Activated CD4-positive, alpha-beta memory T cell treated with anti-CD3 and anti-CD28 coated beads, Interleukin-2, amount 10 ng/mL, durations not matched to agents 7 days and 5 days (primary cell): ENCODE data around the gene GATAD2A. TPM values are rescaled to one million over a fixed set of nuclear protein-coding genes. Genes with fewer than 3 reads are reported as not detected.
"Not testable (repeated sequence)": the region's sequence is repeated elsewhere in the genome, so short reads cannot be mapped to it uniquely, and the experiment has no call there.

Experiments used
- CTCF ChIA-PET: fragments of 350-600 bp; sonication (Branson Sonifier 250); formaldehyde crosslinking; loops from one replicate; lab custom pipeline; 2021; ENCODE audit warnings: antibody characterized with exemption, inconsistent platforms; lab: Charles Lee
- POLR2A ChIA-PET: fragments of 350-600 bp; sonication (Branson Sonifier 250); formaldehyde crosslinking; loops from one replicate; lab custom pipeline; 2021; ENCODE audit warnings: antibody characterized with exemption; lab: Charles Lee
- DNase-seq: peaks from one replicate; pipeline ENCODE4 v3.0.0-alpha.2; 2020
- H3K27ac Mint-ChIP-seq: one replicate; pipeline ENCODE4 v1.8.0; 2021; ENCODE audit warnings: mild to moderate bottlenecking, mixed read lengths
- H3K27me3 Mint-ChIP-seq: one replicate; pipeline ENCODE4 v1.8.0; 2021; ENCODE audit warnings: mixed read lengths
- H3K36me3 Mint-ChIP-seq: one replicate; pipeline ENCODE4 v1.8.0; 2021; ENCODE audit warnings: low read depth, mixed read lengths
- H3K4me1 Mint-ChIP-seq: one replicate; pipeline ENCODE4 v1.8.0; 2021; ENCODE audit warnings: mixed read lengths
- H3K4me3 Mint-ChIP-seq: one replicate; pipeline ENCODE4 v1.8.0; 2021; ENCODE audit warnings: mild to moderate bottlenecking, mixed read lengths
- H3K9me3 Mint-ChIP-seq: one replicate; pipeline ENCODE4 v1.8.0; 2021; ENCODE audit warnings: mixed read lengths
- total RNA-seq, 2 experiments: library from RNA; stranded (reverse); gene quantifications; one replicate each; pipeline ENCODE4 v1.2.3, GENCODE V29; 2021

Gene GATAD2A
- total RNA-seq, 2 experiments from 2014 or later, result 109 to 113 TPM

DNA sequence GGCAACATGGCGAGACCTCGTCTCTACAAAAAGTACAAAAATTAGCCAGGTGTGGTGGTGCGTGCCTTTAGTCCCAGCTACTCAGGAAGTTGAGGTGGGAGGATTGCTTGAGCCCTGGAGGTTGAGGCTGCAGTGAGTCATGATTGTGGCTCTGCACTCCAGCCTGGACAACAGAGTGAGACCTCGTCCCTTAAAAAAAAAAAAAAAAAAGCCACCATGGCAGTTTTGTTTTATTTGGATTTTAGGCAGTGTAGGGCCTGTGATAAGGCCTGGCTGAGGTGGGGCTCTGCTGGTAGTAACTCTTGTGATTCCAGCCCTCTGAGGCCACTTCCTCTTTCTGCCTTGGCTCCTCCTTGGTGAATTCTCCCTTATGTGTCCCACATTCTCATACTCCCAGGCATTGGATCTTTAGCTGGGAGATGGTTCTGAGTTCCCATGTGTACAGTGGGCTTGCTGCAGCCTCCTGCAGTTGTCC, 39.2 kb downstream of the GATAD2A start:
- peak; percentile 62 for DNase-seq
- ChIA-PET CTCF (interaction anchor here (0.7 to 2.9 kb wide), 4 partner anchors 15 to 328 kb away, joined by 3 to 10 read pairs (median 8); no protein-coding TSS in a partner anchor), POLR2A (interaction anchor here (0.7 to 8.5 kb wide), 4 partner anchors 15 to 71 kb away, joined by 3 to 64 read pairs (median 4); partner anchors contain the start of genes NDUFA13 and TSSK6)
- H3K27ac Mint-ChIP-seq, result peak overlapping the region; percentile 89
- H3K36me3 Mint-ChIP-seq, result peaks cover 42% of the 10 kb centered on the region
- peak overlapping the region; percentile 40 for H3K4me3 Mint-ChIP-seq
- H3K4me1 Mint-ChIP-seq, result peaks cover 65% of the 10 kb centered on the region
- H3K9me3 Mint-ChIP-seq, result peaks cover 7% of the 10 kb centered on the region
- H3K27me3 Mint-ChIP-seq, result no peaks in the 10 kb centered on the region

DNA sequence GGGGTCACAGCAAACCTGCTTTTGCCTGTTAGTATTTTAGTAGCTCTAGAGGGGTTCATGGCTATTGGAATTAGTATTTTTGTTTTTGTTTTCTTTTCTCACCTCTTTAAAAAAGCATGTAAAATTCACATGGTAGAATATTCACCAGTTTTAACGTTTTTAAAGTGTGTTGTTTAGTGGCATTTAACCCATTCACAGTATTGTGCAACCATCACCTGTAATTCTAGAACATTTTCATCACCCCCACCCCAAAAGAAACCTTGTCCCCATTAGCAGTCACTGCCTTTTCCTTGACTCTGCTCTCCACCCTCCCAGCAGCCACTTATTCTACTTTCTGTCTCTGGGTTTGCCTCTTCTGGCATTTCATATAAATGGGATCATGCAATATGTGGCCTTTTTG, 39.8 kb downstream of the GATAD2A start:
- H3K27me3 Mint-ChIP-seq, result no peaks in the 10 kb centered on the region
- peaks cover 7% of the 10 kb centered on the region for H3K9me3 Mint-ChIP-seq
- H3K4me1 Mint-ChIP-seq, result peaks cover 66% of the 10 kb centered on the region
- peak overlapping the region; percentile 89 for H3K27ac Mint-ChIP-seq
- POLR2A ChIA-PET, result interaction anchor here (0.7 to 8.5 kb wide), 5 partner anchors 15 to 70 kb away, joined by 3 to 64 read pairs (median 3); partner anchors contain the start of genes NDUFA13 and TSSK6
- CTCF ChIA-PET, result no interaction called here
- peak overlapping the region; percentile 40 for H3K4me3 Mint-ChIP-seq
- peaks cover 39% of the 10 kb centered on the region for H3K36me3 Mint-ChIP-seq
- no peak for DNase-seq

DNA sequence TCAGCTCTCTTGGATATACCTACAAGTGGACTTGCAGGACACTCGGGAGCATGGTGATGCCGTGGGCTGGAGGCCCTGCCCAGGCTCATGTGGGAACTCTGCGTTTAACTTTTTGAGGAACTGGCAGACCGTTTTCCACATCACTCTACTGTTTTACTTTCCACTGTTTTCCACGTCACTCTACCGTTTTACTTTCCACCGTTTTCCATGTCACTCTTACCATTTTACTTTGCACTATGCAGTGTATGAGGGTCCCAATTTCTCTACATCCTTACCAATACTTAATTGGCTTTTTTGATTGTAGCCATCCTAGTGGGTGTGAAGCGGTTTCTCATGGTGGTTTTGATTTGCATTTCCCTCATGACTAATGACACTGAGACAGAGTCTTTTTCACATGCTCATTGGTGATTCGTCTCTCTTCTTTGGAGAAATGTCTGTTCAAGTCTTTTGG, 40.5 kb downstream of the GATAD2A start:
- peak overlapping the region; percentile 89 for H3K27ac Mint-ChIP-seq
- CTCF ChIA-PET, result no interaction called here
- H3K9me3 Mint-ChIP-seq, result peaks cover 7% of the 10 kb centered on the region
- peak overlapping the region; percentile 65 for H3K4me3 Mint-ChIP-seq
- no peaks in the 10 kb centered on the region for H3K27me3 Mint-ChIP-seq
- peaks cover 36% of the 10 kb centered on the region for H3K36me3 Mint-ChIP-seq
- peak; percentile 32 for DNase-seq
- POLR2A ChIA-PET, result interaction anchor here (1.1 to 8.5 kb wide), 3 partner anchors 14 to 57 kb away, joined by 3 to 64 read pairs (median 3); no protein-coding TSS in a partner anchor
- H3K4me1 Mint-ChIP-seq, result peaks cover 68% of the 10 kb centered on the region

DNA sequence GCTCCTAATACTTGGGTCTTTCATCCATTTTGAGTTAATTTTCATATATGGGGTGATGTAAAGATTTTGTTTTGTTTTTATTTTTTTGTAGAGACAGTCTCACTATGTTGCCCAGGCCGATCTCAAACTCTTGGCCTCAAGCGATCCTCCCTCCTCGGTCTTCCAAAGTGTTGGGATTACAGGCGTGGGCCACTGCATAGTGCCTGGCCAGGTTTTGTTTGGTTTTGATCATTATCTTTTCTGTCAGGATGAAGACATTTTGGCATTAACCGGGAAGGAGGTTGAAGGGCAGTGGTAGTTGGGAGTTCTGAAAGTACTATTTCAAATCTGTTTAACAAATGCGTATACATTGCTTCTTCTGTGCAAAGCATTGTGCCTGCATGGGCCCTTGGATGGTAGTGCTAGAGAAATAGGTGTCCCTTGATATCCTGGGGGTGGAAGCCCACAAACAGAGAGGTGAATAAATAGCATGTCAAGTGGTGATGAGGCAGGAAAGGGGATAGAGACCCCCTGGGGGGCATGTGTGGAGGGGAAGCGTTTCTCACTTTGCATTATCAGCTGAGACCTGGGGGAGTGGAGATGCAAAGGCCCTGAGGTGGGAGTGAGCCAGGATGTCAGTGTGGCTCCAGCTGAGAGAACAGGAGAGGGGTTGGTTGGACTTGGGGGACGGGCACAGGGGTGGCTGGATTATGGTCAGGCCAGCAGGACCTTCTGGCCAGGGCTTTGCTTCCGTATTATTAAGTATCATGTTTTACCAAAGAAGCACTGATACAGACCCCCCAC, 41.4 kb downstream of the GATAD2A start:
- Mint-ChIP-seq H3K9me3 (peaks cover 7% of the 10 kb centered on the region), H3K4me3 (no peak overlapping the region), H3K36me3 (peaks cover 33% of the 10 kb centered on the region), H3K4me1 (peaks cover 76% of the 10 kb centered on the region), H3K27me3 (no peaks in the 10 kb centered on the region), H3K27ac (peak overlapping the region; percentile 89)
- no peak for DNase-seq
- ChIA-PET CTCF (interaction anchor here (0.8 to 1.2 kb wide), 2 partner anchors 12 to 53 kb away, joined by 3 to 5 read pairs; no protein-coding TSS in a partner anchor), POLR2A (interaction anchor here (1.0 to 8.5 kb wide), 3 partner anchors 13 to 29 kb away, joined by 3 to 64 read pairs (median 4); no protein-coding TSS in a partner anchor)

DNA sequence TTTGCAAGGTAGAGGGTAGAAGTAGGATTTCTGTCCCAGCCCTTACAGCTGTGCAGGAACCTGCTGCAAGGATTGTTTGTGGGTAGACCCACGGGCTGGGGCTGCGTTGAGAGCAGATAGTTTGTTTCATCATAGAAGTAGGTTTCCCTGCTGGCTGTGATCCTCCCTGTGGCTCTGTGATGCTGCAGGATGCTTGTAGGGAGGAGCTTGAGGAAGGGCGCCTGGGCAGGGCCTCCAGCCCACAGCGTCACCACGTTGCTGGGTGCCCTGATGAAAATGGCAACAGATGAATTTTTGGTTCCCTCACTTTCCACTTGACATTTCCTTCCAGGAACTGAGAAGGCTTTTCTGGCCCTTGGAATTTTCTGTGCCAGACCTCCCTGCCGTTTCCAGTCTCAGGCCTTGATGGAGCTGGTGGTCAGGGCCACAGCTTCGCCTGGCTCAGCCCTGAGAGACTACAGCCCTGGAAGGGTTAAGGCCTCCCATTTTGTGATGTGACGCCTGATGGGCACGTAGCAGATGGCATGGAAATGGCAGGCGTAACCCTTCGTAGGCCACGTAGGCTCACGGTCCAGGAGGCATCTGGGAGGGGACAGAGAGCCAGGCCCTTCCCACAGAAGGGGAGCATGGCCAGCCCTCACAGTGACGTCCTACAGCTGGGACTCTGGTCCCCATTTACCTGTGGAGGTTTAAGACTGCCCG, 42.2 kb downstream of the GATAD2A start:
- no peaks in the 10 kb centered on the region for H3K27me3 Mint-ChIP-seq
- POLR2A ChIA-PET, result interaction anchor here (1.0 to 8.5 kb wide), 2 partner anchors 12 to 28 kb away, joined by 4 to 64 read pairs; no protein-coding TSS in a partner anchor
- peak overlapping the region; percentile 73 for H3K27ac Mint-ChIP-seq
- H3K4me3 Mint-ChIP-seq, result no peak overlapping the region
- H3K9me3 Mint-ChIP-seq, result peaks cover 7% of the 10 kb centered on the region
- peaks cover 36% of the 10 kb centered on the region for H3K36me3 Mint-ChIP-seq
- peak; percentile 64 for DNase-seq
- peaks cover 84% of the 10 kb centered on the region for H3K4me1 Mint-ChIP-seq
- CTCF ChIA-PET, result interaction anchor here (0.8 to 1.2 kb wide), 2 partner anchors 11 to 54 kb away, joined by 3 to 5 read pairs; no protein-coding TSS in a partner anchor

DNA sequence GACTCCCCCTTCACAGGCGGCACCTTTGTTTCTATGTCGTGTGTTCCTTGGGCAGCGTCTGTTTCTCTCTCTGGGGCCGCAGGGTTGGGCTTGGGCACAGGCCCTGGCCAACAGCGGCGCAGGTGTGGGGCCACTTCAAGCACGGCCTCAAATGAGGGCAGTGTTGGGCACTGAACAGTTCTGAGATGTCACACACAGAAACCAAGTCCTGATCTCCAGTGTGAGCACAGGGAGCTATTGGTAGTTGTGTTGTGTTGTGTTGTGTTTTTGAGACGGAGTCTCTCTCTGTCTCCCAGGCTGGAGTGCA, 42.7 kb downstream of the GATAD2A start:
- POLR2A ChIA-PET, result interaction anchor here (1.0 to 8.5 kb wide), 2 partner anchors 12 to 27 kb away, joined by 4 to 64 read pairs; no protein-coding TSS in a partner anchor
- Mint-ChIP-seq H3K4me3 (no peak overlapping the region), H3K27ac (no peak overlapping the region)

DNA sequence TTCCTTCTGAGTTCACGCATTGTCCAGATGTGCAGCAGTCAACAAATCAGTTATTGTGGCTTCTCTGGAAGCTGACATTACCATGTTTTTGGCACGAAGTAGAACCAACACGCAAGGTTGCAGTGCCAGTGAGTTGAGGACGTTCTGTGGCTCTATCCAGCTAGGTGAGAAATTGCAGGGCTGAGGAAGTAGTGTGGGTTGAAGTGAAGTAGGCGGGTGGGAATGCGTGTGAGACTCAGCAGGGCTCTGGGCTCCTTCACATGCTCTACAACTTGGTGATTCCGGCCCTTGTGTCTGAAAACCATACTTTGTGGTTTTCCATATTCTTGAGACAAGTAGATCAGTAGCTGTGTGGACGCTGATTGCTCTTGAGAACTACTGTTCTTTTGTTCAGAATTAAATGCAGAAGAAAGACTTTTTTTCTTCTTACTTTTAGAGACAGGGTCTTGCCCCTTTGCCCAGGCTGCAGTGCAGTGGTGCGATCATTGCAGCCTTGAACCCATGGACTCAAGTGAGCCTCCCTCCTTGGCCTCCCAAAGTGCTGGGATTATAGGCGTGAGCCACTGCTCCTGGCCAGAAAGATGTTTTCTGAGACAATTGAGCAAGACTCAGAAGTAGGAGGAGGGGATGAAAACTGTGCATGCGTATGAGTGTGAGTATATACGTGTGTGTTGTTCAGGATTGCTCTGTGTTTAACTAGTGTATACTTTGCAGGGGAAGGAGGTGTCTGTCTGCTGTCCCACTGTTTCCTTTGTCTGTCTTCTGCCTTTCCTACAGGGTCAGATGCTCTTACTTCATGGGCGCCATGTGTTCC, 46.2 kb downstream of the GATAD2A start:
- ChIA-PET CTCF (no interaction called here), POLR2A (interaction anchor here (1.4 kb wide), 1 partner anchor 8 kb away, joined by 7 read pairs; no protein-coding TSS in a partner anchor)
- DNase-seq, result peak; percentile 33
- Mint-ChIP-seq H3K27ac (peak overlapping the region; percentile 68), H3K36me3 (peaks cover 6% of the 10 kb centered on the region), H3K9me3 (no peaks in the 10 kb centered on the region), H3K4me3 (no peak overlapping the region), H3K4me1 (peaks cover 55% of the 10 kb centered on the region), H3K27me3 (no peaks in the 10 kb centered on the region)

More for the DNA sequence above, 42.7 kb downstream of the GATAD2A start:
- Mint-ChIP-seq H3K9me3 (peaks cover 5% of the 10 kb centered on the region), H3K4me1 (peaks cover 83% of the 10 kb centered on the region), H3K27me3 (no peaks in the 10 kb centered on the region), H3K36me3 (peaks cover 31% of the 10 kb centered on the region)
- CTCF ChIA-PET, result interaction anchor here (1.2 kb wide), 1 partner anchor 11 kb away, joined by 5 read pairs; no protein-coding TSS in a partner anchor
- DNase-seq, result no peak

DNA sequence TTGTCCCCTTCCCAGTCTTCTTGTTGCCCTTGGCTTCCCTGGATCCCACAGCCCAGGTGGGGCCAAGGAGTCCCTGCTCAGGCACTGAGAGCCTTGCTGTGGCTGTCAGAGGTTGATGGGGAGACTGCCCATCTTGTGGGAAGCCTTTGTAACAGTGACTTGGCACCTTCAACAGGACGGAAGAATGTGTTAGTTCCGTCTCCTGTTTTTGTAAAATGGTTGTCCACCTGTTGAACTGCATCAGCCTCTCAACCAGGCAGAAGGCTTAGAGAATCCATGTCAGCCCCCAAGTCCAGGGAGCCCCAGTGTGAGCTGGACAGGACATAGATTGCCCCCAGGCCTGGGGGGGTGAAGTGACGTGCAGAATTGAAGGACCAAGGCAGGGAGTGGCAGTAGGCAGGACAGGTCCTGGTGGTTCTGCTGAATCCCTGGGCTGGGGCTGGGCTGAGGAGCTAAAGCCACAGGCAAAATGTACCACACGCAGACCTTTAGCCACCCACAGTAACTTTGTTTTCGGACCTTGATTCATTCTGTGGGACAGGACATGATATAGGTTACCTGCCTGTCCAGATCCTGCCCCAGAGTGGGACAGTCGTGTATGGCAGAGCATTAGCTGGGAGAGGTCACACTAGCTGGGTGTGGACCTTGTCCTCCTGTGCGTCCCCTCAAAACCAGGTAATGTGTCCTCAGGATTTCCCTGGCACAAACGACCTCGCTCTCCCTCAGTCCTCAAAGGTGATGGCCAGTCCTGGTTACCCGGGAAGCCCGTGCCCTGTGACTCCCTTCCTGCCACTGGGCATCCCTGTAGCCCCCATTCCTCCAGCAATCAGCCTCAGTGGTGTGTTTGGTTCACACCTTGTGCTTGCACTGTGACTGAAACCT, 47.0 kb downstream of the GATAD2A start:
- peaks cover 54% of the 10 kb centered on the region for H3K4me1 Mint-ChIP-seq
- H3K27me3 Mint-ChIP-seq, result no peaks in the 10 kb centered on the region
- ChIA-PET CTCF (no interaction called here), POLR2A (interaction anchor here (1.4 kb wide), 1 partner anchor 7 kb away, joined by 7 read pairs; no protein-coding TSS in a partner anchor)
- peak overlapping the region; percentile 68 for H3K27ac Mint-ChIP-seq
- H3K36me3 Mint-ChIP-seq, result peaks cover 12% of the 10 kb centered on the region
- H3K9me3 Mint-ChIP-seq, result no peaks in the 10 kb centered on the region
- no peak overlapping the region for H3K4me3 Mint-ChIP-seq
- no peak for DNase-seq

DNA sequence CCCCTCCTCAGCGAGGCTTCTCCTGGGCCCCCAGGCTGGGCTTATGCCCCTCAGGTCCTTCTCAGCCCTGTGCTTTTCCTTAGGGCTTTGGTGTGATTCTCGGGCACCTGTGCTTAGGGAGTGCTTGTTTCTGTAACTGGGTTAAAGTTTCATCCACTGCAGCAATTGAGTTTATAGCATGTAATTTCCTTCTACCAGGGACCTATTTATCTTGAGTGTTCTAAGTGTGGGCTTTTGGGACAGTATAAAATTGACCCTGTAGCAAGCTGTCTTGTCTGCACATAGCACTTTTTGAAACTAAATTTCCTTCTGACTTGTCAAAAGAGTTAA, 47.6 kb downstream of the GATAD2A start:
- POLR2A ChIA-PET, result no interaction called here
- no peak for DNase-seq
- CTCF ChIA-PET, result interaction anchor here (0.7 kb wide), 1 partner anchor 11 kb away, joined by 3 read pairs; no protein-coding TSS in a partner anchor
- H3K4me1 Mint-ChIP-seq, result peaks cover 54% of the 10 kb centered on the region
- H3K4me3 Mint-ChIP-seq, result no peak overlapping the region
- no peaks in the 10 kb centered on the region for H3K9me3 Mint-ChIP-seq
- no peaks in the 10 kb centered on the region for H3K27me3 Mint-ChIP-seq
- no peak overlapping the region for H3K27ac Mint-ChIP-seq
- peaks cover 15% of the 10 kb centered on the region for H3K36me3 Mint-ChIP-seq

DNA sequence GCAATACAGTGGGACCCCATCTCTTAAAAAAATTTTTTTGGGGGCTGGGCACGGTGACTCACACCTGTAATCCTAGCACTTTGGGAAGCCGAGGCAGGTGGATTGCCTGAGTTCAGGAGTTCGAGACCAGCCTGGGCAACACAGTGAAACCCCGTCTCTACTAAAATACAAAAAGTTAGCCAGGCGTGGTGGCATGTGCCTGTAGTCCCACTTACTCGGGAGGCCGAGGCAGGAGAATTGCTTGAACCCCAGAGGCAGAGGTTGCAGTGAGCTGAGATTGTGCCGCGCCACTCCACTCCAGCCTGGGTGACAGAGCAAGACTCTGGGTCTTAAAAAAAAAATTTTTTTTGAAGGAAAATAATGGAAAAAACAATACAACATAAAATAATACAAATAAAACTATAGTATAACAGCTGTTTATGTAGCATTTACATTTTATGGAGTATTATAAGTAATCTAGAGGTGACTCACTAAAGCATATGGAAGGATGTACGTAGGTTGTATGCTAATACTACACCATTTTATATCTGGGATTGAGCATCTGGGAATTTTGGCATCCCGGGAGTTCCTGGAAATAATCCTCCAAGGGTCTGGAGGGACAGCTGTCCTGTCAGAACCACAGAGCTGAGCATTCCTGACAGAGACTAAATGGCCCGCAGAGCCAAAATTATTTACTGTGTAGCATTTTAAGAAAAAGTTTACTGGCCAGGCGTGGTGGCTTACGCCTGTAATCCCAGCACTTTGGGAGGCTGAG, 49.9 kb downstream of the GATAD2A start:
- H3K9me3 Mint-ChIP-seq, POLR2A ChIA-PET, H3K27ac Mint-ChIP-seq, H3K4me3 Mint-ChIP-seq, H3K27me3 Mint-ChIP-seq, DNase-seq: not testable (repeated sequence)
- Mint-ChIP-seq H3K4me1 (peaks cover 63% of the 10 kb centered on the region), H3K36me3 (peaks cover 20% of the 10 kb centered on the region)
- CTCF ChIA-PET, result interaction anchor here (0.5 to 0.8 kb wide), 2 partner anchors 19 to 688 kb away, joined by 3 read pairs; no protein-coding TSS in a partner anchor
